Measurements from ENCODE around the gene SPTLC3.

- TF ChIP-seq CTCF (IDR thresholded peaks at IDR 0.05), result no peak
- no peak for TF ChIP-seq POLR2A (IDR thresholded peaks at IDR 0.05)
Observed at GRCh38 chr20:13105864-13106457, 97.2 kb downstream of the SPTLC3 start.

Data from lower leg skin (tissue), 3 donors.